K562 (cell line): Measurements from ENCODE around the gene DPPA4. TPM values are rescaled to one million over a fixed set of nuclear protein-coding genes. Genes with fewer than 3 reads are reported as not detected.

Experiments used
- ATAC-seq: fragments of 200-7000 bp; cut with Tn5 transposase; 3 replicates; pipeline ENCODE4 v1.9.1; 2020; ENCODE audit warnings: moderate library complexity
- BruUV-seq: library from RNA; stranded (reverse); fragments of 400-500 nt; replicated peaks from 2 replicates; lab custom pipeline; 2021; lab: Mats Ljungman, UMichigan
- CTCF ChIA-PET: fragments of 300-600 bp; formaldehyde crosslinking; extraction: SDS; loops from one replicate; lab custom pipeline; 2021; ENCODE audit warnings: low intra/inter-chr PET ratio; lab: Yijun Ruan, JAX
- POLR2A ChIA-PET: fragments of 300-600, 350-650 bp; sonication (Branson Sonifier 250); formaldehyde crosslinking; extraction: SDS; loops from one replicate; lab custom pipeline; 2021; ENCODE audit warnings: antibody characterized with exemption, inconsistent platforms; lab: Yijun Ruan, JAX
- DNase-seq, 4 experiments: peaks; one replicate each; pipeline versions ENCODE4 v3.0.0 to v3.0.0-alpha.2; 2011 to 2018; ENCODE audit warnings: low spot score in 3 of 4, mixed read lengths in 3 of 4; ENCODE audit errors: extremely low read depth in 1 of 4
- FAIRE-seq: peaks from 2 replicates; lab custom pipeline; 2011; peaks lifted over from hg19 to GRCh38; lab: Jason Lieb, UNC
- H2AFZ ChIP-seq: 2 replicates; pipeline ENCODE4 v1.6.0; 2011; ENCODE audit warnings: low read depth, low read length, control low read depth, inconsistent platforms
- H3K27ac ChIP-seq: fragments of 200-600 bp; 3 replicates; pipeline ENCODE4 v1.8.0; 2011; ENCODE audit warnings: low read depth, mild to moderate bottlenecking, control low read depth, inconsistent platforms, low read length, moderate library complexity, mixed read lengths; ENCODE audit errors: extremely low read depth
- H3K27me3 ChIP-seq, 2 experiments: fragments of 300-600 bp in 1 of 2; 2 replicates in 1 of 2; 3 replicates in 1 of 2; pipeline versions ENCODE4 v1.6.0 to v1.8.0; 2011; ENCODE audit warnings: inconsistent platforms in 2 of 2, low read length in 2 of 2, mild to moderate bottlenecking in 1 of 2, mixed read lengths in 1 of 2, moderate library complexity in 1 of 2; ENCODE audit not compliant: control insufficient read depth in 2 of 2, insufficient read depth in 2 of 2
- H3K36me3 ChIP-seq: fragments of 300-600 bp; 3 replicates; pipeline ENCODE4 v1.8.0; 2011; ENCODE audit warnings: mild to moderate bottlenecking, low read length, inconsistent platforms; ENCODE audit not compliant: control insufficient read depth, insufficient read depth
- H3K4me1 ChIP-seq, 2 experiments: fragments of 200-600 bp in 1 of 2; replicated peaks in 1 of 2; 2 replicates in 1 of 2; 3 replicates in 1 of 2; pipeline versions ENCODE4 v1.5.1 to v1.8.0; 2011; ENCODE audit warnings: inconsistent platforms in 2 of 2, low read length in 2 of 2, mild to moderate bottlenecking in 1 of 2, mixed read lengths in 1 of 2, moderate library complexity in 1 of 2; ENCODE audit not compliant: control insufficient read depth in 2 of 2, insufficient read depth in 2 of 2
- H3K4me2 ChIP-seq: 2 replicates; pipeline ENCODE4 v1.6.1; 2011; ENCODE audit warnings: low read length, control low read depth, inconsistent platforms, mixed read lengths; ENCODE audit not compliant: insufficient read depth
- H3K4me3 ChIP-seq: fragments of 200-600 bp; sonication (generic), shearing (Covaris generic); 2 replicates; pipeline ENCODE4 v1.5.1; 2016; ENCODE audit warnings: control low read depth, inconsistent platforms
- H3K79me2 ChIP-seq: fragments of 200-600 bp; 3 replicates; pipeline ENCODE4 v1.8.0; 2011; ENCODE audit warnings: low read length, inconsistent platforms; ENCODE audit not compliant: control insufficient read depth, insufficient read depth
- H3K9ac ChIP-seq, 2 experiments: 2 replicates each; pipeline versions ENCODE4 v1.6.0 to v1.6.1; 2011; ENCODE audit warnings: low read depth in 2 of 2, low read length in 2 of 2, control low read depth in 1 of 2, inconsistent platforms in 1 of 2, mild to moderate bottlenecking in 1 of 2, mixed read lengths in 1 of 2; ENCODE audit not compliant: insufficient read depth in 1 of 2
- H3K9me1 ChIP-seq: one replicate; pipeline ENCODE4 v1.6.0; 2011; ENCODE audit warnings: inconsistent platforms, mild to moderate bottlenecking, low read length, moderate library complexity; ENCODE audit not compliant: control insufficient read depth, insufficient read depth
- H3K9me3 ChIP-seq: replicated peaks from 2 replicates; pipeline ENCODE4 v1.5.1; 2011; ENCODE audit warnings: low read depth, low read length, inconsistent platforms; ENCODE audit not compliant: control insufficient read depth, insufficient read depth
- H4K20me1 ChIP-seq: replicated peaks from 2 replicates; pipeline ENCODE4 v1.6.1; 2011; ENCODE audit warnings: low read length, inconsistent platforms, mixed read lengths; ENCODE audit not compliant: control insufficient read depth, insufficient read depth
- C11orf30 ChIP-seq: fragments of 450-650 bp; IDR thresholded peaks from 2 replicates; pipeline ENCODE4 v1.6.1; 2016; ENCODE audit warnings: low read depth, mild to moderate bottlenecking
- CUX1 ChIP-seq: fragments of 200-800 bp; sonication (Bioruptor generic); IDR thresholded peaks from 2 replicates; pipeline ENCODE4 v1.6.1; 2016; ENCODE audit warnings: missing genetic modification characterization, missing compliant biosample characterization
- CXXC5 ChIP-seq: fragments of 250-450 bp; sonication (Bioruptor Pico); IDR thresholded peaks from 2 replicates; pipeline ENCODE4 v1.8.0; 2022; ENCODE audit warnings: inconsistent platforms, mild to moderate bottlenecking, moderate library complexity
- ELF1 ChIP-seq: fragments of 200-800 bp; sonication (Bioruptor generic); IDR thresholded peaks from 2 replicates; pipeline ENCODE4 v1.6.1; 2016; ENCODE audit warnings: missing genetic modification characterization, missing compliant biosample characterization
- ETS1 ChIP-seq: conservative IDR thresholded peaks from 2 replicates; pipeline ENCODE4 v1.6.1; 2011; ENCODE audit warnings: low read depth, mild to moderate bottlenecking, low read length; ENCODE audit not compliant: control insufficient read depth
- KAT7 ChIP-seq: sonication (generic); formaldehyde crosslinking; IDR thresholded peaks from 2 replicates; pipeline ENCODE4 v1.8.0; 2022; ENCODE audit warnings: missing genetic modification reagents, mild to moderate bottlenecking, borderline replicate concordance
- MLX ChIP-seq, 2 experiments: fragments of 450-650 bp in 1 of 2; sonication (generic) in 1 of 2; formaldehyde crosslinking; conservative IDR thresholded peaks; 2 replicates each; pipeline versions ENCODE4 v1.4.0 to v1.8.1; 2020 to 2022; ENCODE audit warnings: mild to moderate bottlenecking in 1 of 2, missing genetic modification reagents in 1 of 2
- PKNOX1 ChIP-seq: fragments of 450-650 bp; IDR thresholded peaks from 2 replicates; pipeline ENCODE4 v1.6.1; 2016
- POLR2AphosphoS5 ChIP-seq: IDR thresholded peaks from 2 replicates; pipeline ENCODE4 v1.6.1; 2011; ENCODE audit warnings: mild to moderate bottlenecking, low read depth, low read length, moderate library complexity; ENCODE audit not compliant: control insufficient read depth, insufficient read depth
- RFX7 ChIP-seq: fragments of 250-450 bp; sonication (Bioruptor Pico); IDR thresholded peaks from 2 replicates; pipeline ENCODE4 v1.5.1; 2021; ENCODE audit warnings: mild to moderate bottlenecking
- SAFB2 ChIP-seq: fragments of 200-400 bp; formaldehyde crosslinking; IDR thresholded peaks from 2 replicates; pipeline ENCODE4 v1.6.1; 2018; ENCODE audit warnings: borderline replicate concordance, low read length, low read depth, moderate library complexity; ENCODE audit not compliant: severe bottlenecking
- YY1 ChIP-seq, 3 experiments: IDR thresholded peaks; 2 replicates each; pipeline ENCODE4 v1.6.1; 2011; ENCODE audit warnings: low read length in 2 of 3, mild to moderate bottlenecking in 2 of 3, moderate library complexity in 2 of 3, borderline replicate concordance in 1 of 3, control low read depth in 1 of 3, low read depth in 1 of 3; ENCODE audit not compliant: insufficient read depth in 3 of 3, insufficient replicate concordance in 2 of 3, control insufficient read depth in 1 of 3, insufficient read length in 1 of 3; ENCODE audit errors: extremely low read depth in 1 of 3
- ZNF140 ChIP-seq: fragments of 250-450 bp; sonication (Bioruptor Pico); IDR thresholded peaks from 2 replicates; pipeline ENCODE4 v1.8.0; 2021; ENCODE audit warnings: moderate library complexity, mild to moderate bottlenecking, inconsistent platforms
- ZNF239 ChIP-seq: fragments of 250-450 bp; sonication (Bioruptor Pico); IDR thresholded peaks from 2 replicates; pipeline ENCODE4 v1.4.0; 2020; ENCODE audit warnings: mild to moderate bottlenecking
- WGBS: fragments of 100-300 bp; shearing (Covaris generic); methylation state at CpG from one replicate; pipeline ENCODE4 v1.1.6; 2016; ENCODE audit warnings: low coverage, mixed read lengths; ENCODE audit not compliant: insufficient coverage; ENCODE audit errors: missing lambda C conversion rate; 5-methylcytosine and 5-hydroxymethylcytosine counted together
- in situ Hi-C: fragments of 300-500 bp; cut with MboI; formaldehyde crosslinking; loops from 4 replicates; pipeline ENCODE4 v1.15.0; 2018; ENCODE audit warnings: inconsistent platforms, mixed read lengths
- intact Hi-C: fragments of 100-400 bp; cut with micrococcal nuclease; formaldehyde crosslinking; loops from 2 replicates; pipeline ENCODE4 v1.14.2; 2022
- polyA plus RNA-seq, 8 experiments: library from polyadenylated mRNA; depleted of rRNA in 4 of 8; stranded (reverse) in 5 of 8; unstranded in 3 of 8; fragments of >200 nt; fragmentation: Nextera tagmentation in 2 of 8; fragmentation: Illumina TruSeq in 1 of 8; extraction: Ambion mirVana in 2 of 8; extraction: Trizol in 1 of 8; gene quantifications; 2 replicates each; pipeline versions ENCODE4 v1.2.1 to v1.2.3, GENCODE V29; 2011 to 2014; ENCODE audit warnings: inconsistent platforms in 1 of 8, missing spikeins in 1 of 8
- total RNA-seq, 7 experiments: library from RNA; depleted of rRNA in 6 of 7; stranded (reverse); fragments of >200 nt in 6 of 7; fragmentation: Illumina TruSeq in 2 of 7; extraction: Trizol in 2 of 7; gene quantifications; 2 replicates each; pipeline versions ENCODE4 v1.2.1 to v1.2.3, GENCODE V29; 2011 to 2021; ENCODE audit warnings: low replicate concordance in 1 of 7

Gene DPPA4
- total and polyA plus RNA-seq, 9 of the 15 experiments (the other 6 are each of a cell fraction or from before 2014, with no cell fraction given) = 0.53 TPM; not detected in 8

- Histone ChIP-seq H4K20me1 (no peaks in the 10 kb centered on the region), H3K27me3 (no peaks in the 10 kb centered on the region), H2AFZ (no peak overlapping the region), H3K4me1 (no peaks in the 10 kb centered on the region), H3K9ac (no peak overlapping the region), H3K27ac (no peak overlapping the region), H3K4me3 (no peak overlapping the region), H3K79me2 (no peaks in the 10 kb centered on the region), H3K36me3 (no peaks in the 10 kb centered on the region), H3K9me3 (no peaks in the 10 kb centered on the region), H3K4me2 (no peak overlapping the region), H3K9me1 (no peaks in the 10 kb centered on the region)
- no TSS peak for BruUV-seq
- FAIRE-seq = no peak
- ATAC-seq = no peak
- no CpG with 5 or more reads among the region's 1 CpG for WGBS
- intact Hi-C loops = loop anchor here (5.0 kb wide), 1 partner anchor 1034 kb away; no protein-coding TSS in a partner anchor
- CTCF ChIA-PET = no interaction called here
- in situ Hi-C loops = no loop called here
- POLR2A ChIA-PET = no interaction called here
- no peak for DNase-seq
- TF ChIP-seq POLR2AphosphoS5 = no peak
- no peak for TF ChIP-seq YY1 (IDR thresholded peaks at IDR 0.05; ENCODE audit: borderline replicate concordance in 1 of 3, control insufficient read depth in 1 of 3, extremely low read depth in 1 of 3, insufficient read depth in 3 of 3, insufficient read length in 1 of 3, insufficient replicate concordance in 2 of 3, low read depth in 1 of 3, low read length in 2 of 3)
- TF ChIP-seq ETS1 = no peak
- no peak for TF ChIP-seq SAFB2
- TF ChIP-seq KAT7 (CRISPR knock-in tag) = no peak
- TF ChIP-seq C11orf30 = no peak
- no peak for TF ChIP-seq MLX (CRISPR knock-in tag; conservative IDR thresholded peaks at IDR 0.05)
- TF ChIP-seq CXXC5 (CRISPR knock-in tag) = no peak
- TF ChIP-seq ZNF140 (CRISPR knock-in tag) = no peak
- no peak for TF ChIP-seq CUX1 (CRISPR knock-in tag)
- TF ChIP-seq ZNF239 (CRISPR knock-in tag) = no peak
- no peak for TF ChIP-seq PKNOX1
- TF ChIP-seq RFX7 (CRISPR knock-in tag) = no peak
- no peak for TF ChIP-seq ELF1 (tag)
These were observed 58.8 kb downstream of the DPPA4 start for GRCh38 chr3:109278546-109278945.
